Ishikawa (cell line): ENCODE results near the gene TTC16.

Experiments used
- CREB1 ChIP-seq: IDR thresholded peaks from 2 replicates; pipeline ENCODE4 v1.6.1; 2012; ENCODE audit warnings: low read depth
- YY1 ChIP-seq: IDR thresholded peaks from 2 replicates; pipeline ENCODE4 v1.6.1; 2012; ENCODE audit warnings: low read depth

DNA sequence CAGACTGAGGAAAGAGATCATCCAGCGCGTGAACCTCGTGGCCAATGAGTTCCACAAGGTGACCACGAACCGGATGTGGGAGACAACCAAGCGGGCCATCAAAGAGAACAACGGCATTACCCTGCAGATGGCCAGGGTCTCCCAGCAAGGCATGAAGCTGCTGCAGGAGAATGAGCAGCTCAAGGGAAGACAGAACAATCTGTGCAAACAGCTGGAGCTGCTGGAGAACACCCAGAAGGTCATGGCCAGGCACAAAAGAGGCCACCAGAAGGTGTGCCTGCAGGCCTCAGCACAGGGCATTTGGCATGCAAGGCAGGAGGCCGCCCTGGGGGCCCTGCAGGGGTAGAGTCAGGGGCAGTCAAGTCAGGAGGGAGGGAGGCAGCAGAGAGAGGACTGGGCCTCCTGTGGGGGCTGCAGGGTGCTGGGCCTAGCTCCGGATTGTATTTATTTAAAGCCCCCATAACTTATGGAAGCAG is 4.6 kb upstream of the TTC16 start:
- no peak for TF ChIP-seq YY1
- no peak for TF ChIP-seq CREB1
